SHP77 (cell line): ENCODE data around the gene PRKAR2B.
"Not testable (repeated sequence)": the region's sequence is repeated elsewhere in the genome, so short reads cannot be mapped to it uniquely, and the experiment has no call there.

Experiments used
- DNase-seq, 2 experiments: peaks; one replicate each; lab custom pipeline; 2025; lab: John Stamatoyannopoulos, UW

The PRKAR2B gene

DNA sequence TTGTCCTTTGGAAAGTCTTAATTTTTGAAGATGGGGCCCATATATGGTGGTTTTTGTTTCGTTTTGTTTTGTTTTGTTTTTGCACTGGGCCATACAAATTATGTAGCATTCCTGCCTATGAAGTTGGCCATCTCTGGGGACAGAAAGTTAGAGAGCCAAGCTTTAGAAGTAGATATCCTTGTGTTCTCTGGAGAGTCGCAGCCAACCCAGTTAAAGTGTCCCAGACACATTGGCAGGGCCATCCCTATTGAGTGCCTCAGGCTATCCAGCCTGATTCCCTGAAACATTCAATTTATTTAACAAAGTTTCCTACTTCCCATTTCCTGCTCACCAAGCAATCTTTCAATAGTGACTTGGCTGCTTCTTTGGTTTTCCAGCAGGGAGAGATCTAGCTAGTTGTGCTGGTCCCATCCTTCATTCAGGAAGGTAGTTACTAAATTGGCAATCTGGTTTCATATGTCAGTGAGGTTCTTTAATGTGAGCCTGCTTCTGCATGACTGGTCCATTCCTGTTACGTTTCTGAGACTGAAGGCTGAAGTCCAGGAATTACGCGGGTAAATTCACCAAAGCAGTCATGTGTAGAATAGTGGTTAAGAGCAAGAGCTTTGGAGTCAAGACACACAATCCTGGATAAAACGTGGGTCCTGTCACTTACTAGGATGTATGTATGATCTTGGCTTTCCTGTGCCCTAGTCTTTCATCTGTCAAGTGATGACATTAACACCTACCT, 75.0 kb downstream of the PRKAR2B start:
- no peak for DNase-seq

DNA sequence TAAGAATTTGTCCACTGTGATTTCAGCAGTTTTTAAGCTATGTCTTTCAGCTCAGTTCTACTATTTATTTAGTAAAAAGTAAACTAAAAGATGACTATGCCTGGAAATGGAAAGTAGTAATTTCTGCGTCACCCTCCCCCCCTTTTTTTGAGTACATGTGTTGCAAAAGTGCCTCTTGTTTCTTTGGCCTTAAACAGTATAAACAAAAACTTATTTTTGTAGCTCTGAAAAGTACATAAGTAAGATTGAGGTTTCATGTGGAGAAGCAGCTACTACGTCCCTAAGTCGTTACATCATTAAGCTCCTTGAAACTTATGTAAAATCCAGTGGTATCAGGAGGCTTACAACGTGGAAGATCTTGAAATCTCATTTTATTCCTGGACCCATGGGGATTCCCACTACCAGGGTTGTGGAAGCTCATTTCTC, 78.0 kb downstream of the PRKAR2B start:
- DNase-seq, result no peak

DNA sequence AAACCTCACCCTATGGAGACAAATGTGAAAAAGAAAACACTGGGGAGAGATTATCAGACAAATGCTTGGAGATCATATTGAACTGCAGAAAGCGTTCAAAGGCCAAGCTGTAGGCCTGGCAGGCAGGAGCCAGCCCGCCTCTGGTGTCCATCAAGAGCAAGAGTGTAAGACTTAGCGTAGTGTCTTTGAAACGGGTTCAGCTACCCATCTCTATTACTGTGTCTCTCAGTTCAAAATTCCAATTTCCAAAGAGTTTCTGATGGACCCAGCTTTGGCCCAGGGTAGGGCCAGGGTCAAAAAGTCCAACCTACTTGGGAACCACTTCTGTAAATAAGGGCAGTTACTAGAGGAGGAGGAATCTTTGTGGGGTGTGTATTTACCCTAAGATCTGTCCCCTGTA, 78.9 kb downstream of the PRKAR2B start:
- DNase-seq, result no peak

- DNase-seq, result peak; percentile 49 to 75
Measured at GRCh38 chr7:107125475-107125874, 81.0 kb downstream of the PRKAR2B start.

DNA sequence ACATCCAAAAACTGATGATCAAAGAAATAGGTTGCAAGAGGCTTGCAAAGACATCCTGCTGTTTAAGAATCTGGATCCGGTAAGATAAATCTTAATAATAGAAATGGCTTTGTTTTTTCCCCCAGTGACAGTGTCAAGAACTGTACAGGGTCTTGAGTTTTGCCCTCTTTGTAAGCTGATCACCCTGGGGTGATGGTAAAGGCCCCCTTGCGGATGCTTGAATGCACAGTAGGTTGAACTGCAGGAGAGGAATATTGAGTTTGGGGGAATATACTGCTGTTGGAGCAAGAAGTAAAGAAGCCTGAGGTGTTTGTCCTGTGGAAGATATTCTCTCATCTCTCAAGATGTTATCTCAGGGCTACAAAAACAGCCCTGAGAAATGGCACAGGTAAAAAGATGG, 83.7 kb downstream of the PRKAR2B start:
- no peak for DNase-seq

- DNase-seq, result no peak
Measured at GRCh38 chr7:107128748-107129147, 84.2 kb downstream of the PRKAR2B start.

DNA sequence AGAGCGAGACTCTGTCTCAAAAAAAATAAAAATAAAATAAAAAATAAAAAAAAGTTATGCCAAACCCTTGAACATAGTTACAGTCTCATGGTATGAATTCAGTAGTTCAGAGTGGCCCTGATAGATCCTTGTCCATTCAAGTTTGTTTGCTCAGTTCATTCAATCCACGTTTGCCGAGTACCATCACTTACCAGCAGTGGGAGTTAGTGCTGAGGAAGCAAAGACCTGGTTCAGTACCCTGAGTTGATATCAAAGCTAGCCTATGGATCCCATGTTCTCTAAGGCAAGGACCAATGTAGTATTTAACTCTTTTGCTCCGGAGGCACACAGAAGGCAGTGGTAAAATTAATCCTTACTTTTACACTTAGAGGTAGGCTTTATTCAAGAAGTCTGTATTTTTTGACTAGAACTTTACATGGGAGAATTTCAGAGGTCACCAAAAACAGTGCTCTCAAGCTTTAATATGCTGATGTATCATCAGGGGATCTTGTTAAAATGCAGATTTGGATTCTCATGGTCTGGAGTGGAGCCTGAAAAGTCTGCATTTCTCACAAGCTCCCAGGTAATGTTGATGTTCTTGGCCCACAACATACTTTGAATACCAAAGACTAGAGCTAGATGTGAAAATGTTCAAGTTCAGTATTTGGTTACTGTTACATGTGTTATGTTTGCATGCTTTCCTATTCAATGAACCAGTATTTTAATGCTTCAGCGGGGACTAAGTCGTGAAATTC, 86.1 kb downstream of the PRKAR2B start:
- DNase-seq, result no peak

GRCh38 chr7:107133396-107133795, 88.9 kb downstream of the PRKAR2B start:
- no peak for DNase-seq

DNA sequence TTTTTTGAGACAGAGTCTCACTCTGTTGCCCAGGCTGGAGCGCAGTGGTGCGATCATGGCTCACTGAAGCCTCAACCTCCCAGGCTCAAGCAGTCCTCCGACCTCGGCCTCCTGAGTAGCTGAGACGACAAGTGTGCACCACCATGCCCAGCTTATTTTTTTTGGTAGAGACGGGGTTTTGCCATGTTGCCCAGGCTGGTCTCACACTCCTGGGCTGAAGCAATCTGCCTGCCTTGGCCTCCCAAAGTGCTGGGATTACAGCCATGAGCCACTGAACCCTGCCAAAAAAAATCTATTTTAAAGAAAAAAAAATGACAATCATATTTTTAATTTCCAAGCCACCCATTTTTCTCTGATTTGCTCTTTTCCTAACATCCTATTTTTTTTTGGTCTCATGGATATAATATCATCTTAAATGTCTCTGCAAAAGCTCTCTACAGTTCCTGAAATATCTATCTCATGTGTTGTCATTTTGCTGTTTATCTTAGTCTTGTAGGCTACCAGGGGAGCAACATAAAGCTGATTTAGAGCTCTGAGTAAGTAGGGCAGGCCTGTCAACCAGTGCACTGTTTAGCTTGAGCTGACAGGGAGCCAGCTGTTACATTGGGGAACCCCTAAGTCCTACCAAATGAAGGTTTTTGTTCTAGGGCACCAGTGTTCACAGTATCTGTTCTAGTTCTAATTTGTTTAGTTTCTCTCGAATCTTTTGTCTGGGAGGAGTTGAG, 94.4 kb downstream of the PRKAR2B start:
- DNase-seq, result no peak

GRCh38 chr7:107143875-107144274, 99.4 kb downstream of the PRKAR2B start:
- DNase-seq, result not testable (repeated sequence)

GRCh38 chr7:107145067-107145838, 100.7 kb downstream of the PRKAR2B start:
- DNase-seq, result no peak

- peak; percentile 17 to 26 for DNase-seq
Measured at GRCh38 chr7:107147464-107148393, 103.2 kb downstream of the PRKAR2B start.

DNA sequence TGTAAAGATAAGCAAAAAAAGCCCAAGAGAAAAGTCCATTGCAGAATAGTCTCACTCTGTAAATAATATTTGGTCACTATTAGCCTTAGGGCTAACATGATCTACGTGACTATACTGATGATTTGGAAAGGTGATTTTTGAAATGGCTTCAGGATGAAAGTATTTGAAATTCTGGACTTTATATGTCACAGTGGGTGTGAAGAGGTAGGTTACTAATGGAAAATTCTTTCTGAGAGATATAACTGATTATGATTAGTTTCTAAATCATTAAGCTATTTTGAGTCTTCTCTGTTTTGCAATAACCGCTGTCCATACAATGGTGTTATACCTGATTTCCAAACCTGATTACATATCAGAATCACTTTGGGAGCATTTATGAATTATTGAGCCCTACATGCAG, 104.2 kb downstream of the PRKAR2B start:
- DNase-seq, result no peak

DNA sequence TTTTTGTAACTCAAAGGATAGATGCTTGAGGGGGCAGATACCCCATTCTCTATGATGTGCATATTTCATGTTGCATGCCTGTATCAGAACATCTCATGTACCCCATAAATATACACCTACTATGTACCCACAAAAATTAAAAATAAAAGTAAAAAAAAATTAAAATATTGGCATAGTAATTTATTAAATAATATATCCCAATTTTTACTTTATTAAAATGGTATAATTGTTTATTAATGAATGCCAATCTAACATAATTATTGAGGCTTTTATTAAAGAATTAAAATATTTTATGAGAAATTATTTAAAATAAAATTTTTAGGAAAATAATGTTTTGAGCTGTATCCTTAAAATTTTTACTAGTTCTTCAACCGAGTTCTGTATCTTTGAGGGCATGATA, 105.4 kb downstream of the PRKAR2B start:
- DNase-seq, result no peak

DNA sequence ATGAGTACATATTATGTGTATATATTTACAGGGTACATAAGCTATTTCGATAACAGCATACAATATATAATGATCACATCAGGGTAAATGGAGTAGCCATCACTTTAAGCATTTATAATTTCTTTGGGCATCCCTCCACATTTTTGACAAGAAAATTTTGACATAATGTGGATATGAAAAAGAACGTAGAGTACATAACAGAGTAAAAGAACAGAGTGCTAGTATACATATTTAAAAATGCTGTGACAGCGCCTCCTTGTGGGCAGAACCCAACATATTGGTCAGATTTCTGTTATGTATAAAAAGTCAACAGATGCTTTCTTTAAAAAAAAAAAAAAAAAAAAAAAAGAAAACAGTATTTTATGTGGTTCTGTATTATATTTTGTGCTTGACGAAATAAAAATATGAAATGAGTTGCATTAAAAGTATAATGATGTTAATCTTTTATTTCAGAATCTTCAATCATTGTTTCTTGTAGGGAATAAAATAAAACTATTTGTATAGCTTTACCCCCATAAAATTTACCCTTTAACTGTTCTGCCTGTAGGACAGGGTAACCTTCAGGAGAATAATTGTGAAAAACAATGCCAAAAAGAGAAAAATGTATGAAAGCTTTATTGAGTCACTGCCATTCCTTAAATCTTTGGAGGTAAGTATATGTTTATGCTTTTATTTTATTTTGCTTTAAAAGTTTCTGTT, 106.0 kb downstream of the PRKAR2B start:
- peak; percentile 20 to 39 for DNase-seq

- no peak for DNase-seq
Measured at GRCh38 chr7:107151538-107151937, 107.0 kb downstream of the PRKAR2B start.

GRCh38 chr7:107152011-107152410, 107.5 kb downstream of the PRKAR2B start:
- DNase-seq, result no peak

GRCh38 chr7:107154826-107155225, 110.3 kb downstream of the PRKAR2B start:
- no peak for DNase-seq

- DNase-seq, result not testable (repeated sequence)
Measured at GRCh38 chr7:107155726-107156125, 111.2 kb downstream of the PRKAR2B start.

DNA sequence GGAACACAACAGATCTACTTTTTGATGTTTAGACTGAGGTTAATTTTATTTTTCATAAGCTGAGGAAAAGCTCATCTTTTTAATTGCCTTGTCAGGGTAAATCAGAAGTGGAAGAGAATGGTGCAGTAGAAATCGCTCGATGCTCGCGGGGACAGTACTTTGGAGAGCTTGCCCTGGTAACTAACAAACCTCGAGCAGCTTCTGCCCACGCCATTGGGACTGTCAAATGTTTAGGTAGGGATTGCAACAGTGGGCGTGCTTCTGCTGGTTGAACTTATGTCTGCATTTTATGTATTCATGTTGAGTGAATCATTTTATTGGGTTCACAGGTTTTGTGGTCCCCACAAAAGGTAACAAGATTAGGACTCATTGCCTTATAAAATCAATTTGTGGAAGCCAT, 112.6 kb downstream of the PRKAR2B start:
- no peak for DNase-seq
